BE2C (cell line): Measurements from ENCODE around the gene SLC17A4.
"Not testable (repeated sequence)": the region's sequence is repeated elsewhere in the genome, so short reads cannot be mapped to it uniquely, and the experiment has no call there.

Experiments
- DNase-seq: peaks from one replicate; pipeline ENCODE4 v3.0.0-alpha.2; 2020
- H3K27me3 ChIP-seq: fragments of 250-450 bp; sonication (Bioruptor Pico); 2 replicates; pipeline ENCODE4 v1.5.1; 2020; ENCODE audit warnings: mild to moderate bottlenecking
- H3K36me3 ChIP-seq: fragments of 250-450 bp; sonication (Bioruptor Pico); 2 replicates; pipeline ENCODE4 v1.5.1; 2020; ENCODE audit warnings: mild to moderate bottlenecking
- H3K4me1 ChIP-seq: fragments of 250-450 bp; sonication (Bioruptor Pico); 2 replicates; pipeline ENCODE4 v1.5.1; 2020
- H3K4me3 ChIP-seq: 2 replicates; pipeline ENCODE4 v1.5.1; 2011; ENCODE audit warnings: low read depth, low read length
- H3K9me3 ChIP-seq: fragments of 250-450 bp; sonication (Bioruptor Pico); 2 replicates; pipeline ENCODE4 v1.5.1; 2020
- CTCF ChIP-seq: IDR thresholded peaks from 2 replicates; pipeline ENCODE4 v1.5.1; 2012; ENCODE audit warnings: mild to moderate bottlenecking, low read depth, low read length

Gene SLC17A4

GRCh38 chr6:25746968-25747367, 7.6 kb upstream of the SLC17A4 start:
- no peaks in the 10 kb centered on the region for H3K9me3 ChIP-seq
- H3K4me1 ChIP-seq: 0 out of 2 replicates have a peak, but pooled peaks cover 2% of the 10 kb centered on the region
- no peak for DNase-seq
- no peaks in the 10 kb centered on the region for H3K36me3 ChIP-seq
- no peaks in the 10 kb centered on the region for H3K27me3 ChIP-seq
- 0 out of 2 replicates have a peak, but pooled peaks have one; percentile 20 for TF ChIP-seq CTCF
- no peak overlapping the region for H3K4me3 ChIP-seq

- Histone ChIP-seq H3K4me3 (no peak overlapping the region), H3K9me3 (no peaks in the 10 kb centered on the region), H3K27me3 (no peaks in the 10 kb centered on the region), H3K4me1 (0 out of 2 replicates have a peak, but pooled peaks cover 2% of the 10 kb centered on the region), H3K36me3 (no peaks in the 10 kb centered on the region)
- no peak for TF ChIP-seq CTCF
- no peak for DNase-seq
Observed at GRCh38 chr6:25747477-25747876, 7.1 kb upstream of the SLC17A4 start.

- TF ChIP-seq CTCF: no peak
- Histone ChIP-seq H3K27me3 (no peaks in the 10 kb centered on the region), H3K4me3 (no peak overlapping the region), H3K9me3 (no peaks in the 10 kb centered on the region), H3K36me3 (no peaks in the 10 kb centered on the region), H3K4me1 (0 out of 2 replicates have a peak, but pooled peaks cover 2% of the 10 kb centered on the region)
- no peak for DNase-seq
Observed at GRCh38 chr6:25748049-25748448, 6.5 kb upstream of the SLC17A4 start.

GRCh38 chr6:25748601-25749517, 5.7 kb upstream of the SLC17A4 start:
- H3K4me1 ChIP-seq, H3K27me3 ChIP-seq, DNase-seq, H3K4me3 ChIP-seq, H3K9me3 ChIP-seq, H3K36me3 ChIP-seq: not testable (repeated sequence)

- Histone ChIP-seq H3K27me3 (no peaks in the 10 kb centered on the region), H3K36me3 (no peaks in the 10 kb centered on the region), H3K4me3 (no peak overlapping the region), H3K9me3 (no peaks in the 10 kb centered on the region), H3K4me1 (0 out of 2 replicates have a peak, but pooled peaks cover 2% of the 10 kb centered on the region)
- TF ChIP-seq CTCF: no peak
- DNase-seq: no peak
Observed at GRCh38 chr6:25749837-25750236, 4.7 kb upstream of the SLC17A4 start.

GRCh38 chr6:25750906-25751305, 3.6 kb upstream of the SLC17A4 start:
- no peaks in the 10 kb centered on the region for H3K27me3 ChIP-seq
- no peaks in the 10 kb centered on the region for H3K9me3 ChIP-seq
- H3K36me3 ChIP-seq: no peaks in the 10 kb centered on the region
- no peaks in the 10 kb centered on the region for H3K4me1 ChIP-seq
- TF ChIP-seq CTCF: no peak
- H3K4me3 ChIP-seq: no peak overlapping the region
- DNase-seq: no peak
